CD8-positive, alpha-beta memory T cell (primary cell): ENCODE results near the gene CCDC8. TPM values are rescaled to one million over a fixed set of nuclear protein-coding genes. Genes with fewer than 3 reads are reported as not detected.

Experiments used
- CTCF ChIA-PET: fragments of 350-600 bp; sonication (Branson Sonifier 250); formaldehyde crosslinking; loops from one replicate; lab custom pipeline; 2021; ENCODE audit warnings: antibody characterized with exemption; lab: Charles Lee
- POLR2A ChIA-PET: fragments of 350-600 bp; sonication (Branson Sonifier 250); formaldehyde crosslinking; loops from one replicate; lab custom pipeline; 2021; ENCODE audit warnings: antibody characterized with exemption; lab: Charles Lee
- DNase-seq, 5 donors: peaks; one replicate each; pipeline versions ENCODE4 v3.0.0 to v3.0.0-alpha.2; 2020 to 2022; ENCODE audit warnings: mixed read lengths in 1 of 5
- H3K27ac ChIP-seq: one replicate; pipeline ENCODE4 v1.7.0; 2013; ENCODE audit warnings: low read depth, mild to moderate bottlenecking, low read length, moderate library complexity
- H3K27me3 ChIP-seq: 2 replicates; pipeline ENCODE4 v1.7.0; 2013; ENCODE audit warnings: low read length, mild to moderate bottlenecking; ENCODE audit not compliant: insufficient read depth, poor library complexity, severe bottlenecking
- H3K36me3 ChIP-seq: 2 replicates; pipeline ENCODE4 v1.7.0; 2013; ENCODE audit warnings: mild to moderate bottlenecking, low read length, moderate library complexity; ENCODE audit not compliant: insufficient read depth
- H3K4me1 ChIP-seq: 2 replicates; pipeline ENCODE4 v1.7.0; 2013; ENCODE audit warnings: mild to moderate bottlenecking, low read length, moderate library complexity; ENCODE audit not compliant: insufficient read depth
- H3K4me3 ChIP-seq: 2 replicates; pipeline ENCODE4 v1.7.0; 2013; ENCODE audit warnings: mild to moderate bottlenecking, low read length
- H3K9me3 ChIP-seq: 2 replicates; pipeline ENCODE4 v1.7.0; 2013; ENCODE audit warnings: mild to moderate bottlenecking, low read length
- H3K27ac Mint-ChIP-seq, 8 donors: one replicate each; pipeline ENCODE4 v1.8.0; 2020 to 2021; ENCODE audit warnings: mixed read lengths in 8 of 8, mild to moderate bottlenecking in 6 of 8, inconsistent platforms in 3 of 8, moderate library complexity in 3 of 8
- H3K27me3 Mint-ChIP-seq, 2 donors: one replicate each; pipeline ENCODE4 v1.8.0; 2020 to 2021; ENCODE audit warnings: mixed read lengths in 2 of 2, mild to moderate bottlenecking in 1 of 2, moderate library complexity in 1 of 2
- H3K36me3 Mint-ChIP-seq, 3 donors: one replicate each; pipeline ENCODE4 v1.8.0; 2020 to 2021; ENCODE audit warnings: mixed read lengths in 3 of 3, inconsistent platforms in 1 of 3, mild to moderate bottlenecking in 1 of 3
- H3K4me1 Mint-ChIP-seq, 3 donors: one replicate each; pipeline ENCODE4 v1.8.0; 2020 to 2021; ENCODE audit warnings: mixed read lengths in 3 of 3, inconsistent platforms in 1 of 3, mild to moderate bottlenecking in 1 of 3
- H3K4me3 Mint-ChIP-seq, 7 donors: one replicate each; pipeline ENCODE4 v1.8.0; 2020 to 2021; ENCODE audit warnings: mixed read lengths in 7 of 7, mild to moderate bottlenecking in 6 of 7, moderate library complexity in 4 of 7, inconsistent platforms in 2 of 7
- H3K9me3 Mint-ChIP-seq, 5 donors: one replicate each; pipeline ENCODE4 v1.8.0; 2020 to 2022; ENCODE audit warnings: mixed read lengths in 5 of 5, mild to moderate bottlenecking in 3 of 5, moderate library complexity in 2 of 5, inconsistent platforms in 1 of 5
- polyA plus RNA-seq: library from polyadenylated mRNA; unstranded; fragments of 300-500 nt; fragmentation: Illumina TruSeq; gene quantifications from one replicate; pipeline ENCODE4 v1.2.3, GENCODE V29; 2021
- total RNA-seq, 2 experiments: library from RNA; stranded (reverse); gene quantifications; one replicate each; pipeline ENCODE4 v1.2.3, GENCODE V29; 2021

CCDC8 gene
- total and polyA plus RNA-seq, 3 experiments from 2014 or later = not detected

GRCh38 chr19:46451352-46451751, 38.0 kb upstream of the CCDC8 start:
- Histone ChIP-seq H3K27ac (no peak overlapping the region), H3K4me1 (no peaks in the 10 kb centered on the region), H3K36me3 (no peaks in the 10 kb centered on the region), H3K9me3 (no peaks in the 10 kb centered on the region), H3K4me3 (no peak overlapping the region), H3K27me3 (no peaks in the 10 kb centered on the region)
- POLR2A ChIA-PET = no interaction called here
- DNase-seq = no peak
- H3K4me3 Mint-ChIP-seq = no peak overlapping the region
- H3K9me3 Mint-ChIP-seq = peaks cover 8% of the 10 kb centered on the region in 5 donors
- CTCF ChIA-PET = no interaction called here
- H3K4me1 Mint-ChIP-seq = no peaks in the 10 kb centered on the region
- peaks cover 16 to 38% of the 10 kb centered on the region in 2 donors for H3K27me3 Mint-ChIP-seq
- H3K36me3 Mint-ChIP-seq = peaks cover 0 to 6% (median 0%) of the 10 kb centered on the region in 3 donors
- no peak overlapping the region for H3K27ac Mint-ChIP-seq

GRCh38 chr19:46450737-46451136, 37.4 kb upstream of the CCDC8 start:
- Mint-ChIP-seq H3K27me3 (peaks cover 13 to 39% of the 10 kb centered on the region in 2 donors), H3K4me1 (no peaks in the 10 kb centered on the region), H3K27ac (no peak overlapping the region), H3K9me3 (peaks cover 8% of the 10 kb centered on the region in 5 donors), H3K4me3 (no peak overlapping the region), H3K36me3 (peaks cover 0 to 6% (median 0%) of the 10 kb centered on the region in 3 donors)
- Histone ChIP-seq H3K4me3 (no peak overlapping the region), H3K4me1 (no peaks in the 10 kb centered on the region), H3K27ac (no peak overlapping the region), H3K36me3 (no peaks in the 10 kb centered on the region), H3K27me3 (no peaks in the 10 kb centered on the region), H3K9me3 (no peaks in the 10 kb centered on the region)
- DNase-seq = no peak
- ChIA-PET POLR2A (no interaction called here), CTCF (no interaction called here)

- Mint-ChIP-seq H3K27ac (no peak overlapping the region), H3K4me3 (no peak overlapping the region), H3K36me3 (peaks cover 0 to 6% (median 0%) of the 10 kb centered on the region in 3 donors), H3K9me3 (peaks cover 8% of the 10 kb centered on the region in 5 donors), H3K27me3 (peaks cover 17 to 41% of the 10 kb centered on the region in 2 donors), H3K4me1 (no peaks in the 10 kb centered on the region)
- Histone ChIP-seq H3K27me3 (no peaks in the 10 kb centered on the region), H3K27ac (no peak overlapping the region), H3K4me1 (no peaks in the 10 kb centered on the region), H3K36me3 (no peaks in the 10 kb centered on the region), H3K9me3 (no peaks in the 10 kb centered on the region), H3K4me3 (no peak overlapping the region)
- no peak for DNase-seq
- ChIA-PET CTCF (interaction anchor here (0.9 kb wide), 1 partner anchor 8 kb away, joined by 3 read pairs; no protein-coding TSS in a partner anchor), POLR2A (interaction anchor here (0.6 kb wide), 1 partner anchor 63 kb away, joined by 4 read pairs; no protein-coding TSS in a partner anchor)
These were observed 35.9 kb upstream of the CCDC8 start for GRCh38 chr19:46449228-46449627.

GRCh38 chr19:46448601-46449000, 35.2 kb upstream of the CCDC8 start:
- ChIA-PET POLR2A (interaction anchor here (0.6 kb wide), 1 partner anchor 27 kb away, joined by 3 read pairs; no protein-coding TSS in a partner anchor), CTCF (interaction anchor here (0.9 kb wide), 1 partner anchor 9 kb away, joined by 3 read pairs; no protein-coding TSS in a partner anchor)
- Histone ChIP-seq H3K27ac (no peak overlapping the region), H3K4me1 (no peaks in the 10 kb centered on the region), H3K36me3 (no peaks in the 10 kb centered on the region), H3K9me3 (no peaks in the 10 kb centered on the region), H3K4me3 (no peak overlapping the region), H3K27me3 (no peaks in the 10 kb centered on the region)
- Mint-ChIP-seq H3K27ac (no peak overlapping the region), H3K4me3 (no peak overlapping the region), H3K36me3 (peaks cover 0 to 6% (median 0%) of the 10 kb centered on the region in 3 donors), H3K27me3 (peaks cover 17 to 36% of the 10 kb centered on the region in 2 donors), H3K9me3 (peaks cover 8% of the 10 kb centered on the region in 5 donors), H3K4me1 (no peaks in the 10 kb centered on the region)
- DNase-seq = no peak

GRCh38 chr19:46447824-46448223, 34.5 kb upstream of the CCDC8 start:
- H3K9me3 Mint-ChIP-seq = peaks cover 8% of the 10 kb centered on the region in 5 donors
- H3K27me3 Mint-ChIP-seq = peaks cover 21 to 35% of the 10 kb centered on the region in 2 donors
- H3K4me3 ChIP-seq = no peak overlapping the region
- no peaks in the 10 kb centered on the region for H3K9me3 ChIP-seq
- H3K36me3 Mint-ChIP-seq = peaks cover 0 to 6% (median 0%) of the 10 kb centered on the region in 3 donors
- DNase-seq = no peak
- no peaks in the 10 kb centered on the region for H3K4me1 ChIP-seq
- no peak overlapping the region for H3K27ac ChIP-seq
- no peaks in the 10 kb centered on the region for H3K27me3 ChIP-seq
- ChIA-PET POLR2A (no interaction called here), CTCF (no interaction called here)
- peaks cover 0 to 6% (median 5%) of the 10 kb centered on the region in 3 donors for H3K4me1 Mint-ChIP-seq
- no peak overlapping the region for H3K4me3 Mint-ChIP-seq
- H3K27ac Mint-ChIP-seq = no peak overlapping the region
- no peaks in the 10 kb centered on the region for H3K36me3 ChIP-seq

GRCh38 chr19:46447006-46447405, 33.6 kb upstream of the CCDC8 start:
- Histone ChIP-seq H3K27ac (no peak overlapping the region), H3K9me3 (no peaks in the 10 kb centered on the region), H3K4me1 (no peaks in the 10 kb centered on the region), H3K27me3 (no peaks in the 10 kb centered on the region), H3K36me3 (no peaks in the 10 kb centered on the region), H3K4me3 (no peak overlapping the region)
- Mint-ChIP-seq H3K36me3 (peaks cover 0 to 6% (median 0%) of the 10 kb centered on the region in 3 donors), H3K9me3 (peaks cover 8% of the 10 kb centered on the region in 5 donors), H3K4me1 (peaks cover 0 to 6% (median 5%) of the 10 kb centered on the region in 3 donors), H3K27me3 (peaks cover 21 to 32% of the 10 kb centered on the region in 2 donors), H3K27ac (no peak overlapping the region), H3K4me3 (no peak overlapping the region)
- CTCF ChIA-PET = no interaction called here
- no peak for DNase-seq
- POLR2A ChIA-PET = no interaction called here

- H3K9me3 Mint-ChIP-seq = peaks cover 8% of the 10 kb centered on the region in 5 donors
- H3K27me3 Mint-ChIP-seq = peaks cover 18 to 27% of the 10 kb centered on the region in 2 donors
- no peaks in the 10 kb centered on the region for H3K4me1 ChIP-seq
- H3K27ac ChIP-seq = no peak overlapping the region
- H3K4me3 Mint-ChIP-seq = no peak overlapping the region
- H3K27me3 ChIP-seq = no peaks in the 10 kb centered on the region
- ChIA-PET POLR2A (no interaction called here), CTCF (no interaction called here)
- peaks cover 0 to 6% (median 5%) of the 10 kb centered on the region in 3 donors for H3K4me1 Mint-ChIP-seq
- DNase-seq = no peak
- H3K9me3 ChIP-seq = no peaks in the 10 kb centered on the region
- H3K36me3 Mint-ChIP-seq = peaks cover 0 to 6% (median 0%) of the 10 kb centered on the region in 3 donors
- no peaks in the 10 kb centered on the region for H3K36me3 ChIP-seq
- H3K27ac Mint-ChIP-seq = no peak overlapping the region
- H3K4me3 ChIP-seq = no peak overlapping the region
These were observed 32.7 kb upstream of the CCDC8 start for GRCh38 chr19:46446021-46446420.

- Mint-ChIP-seq H3K9me3 (no peaks in the 10 kb centered on the region), H3K36me3 (no peaks in the 10 kb centered on the region), H3K27me3 (peaks cover 13 to 15% of the 10 kb centered on the region in 2 donors), H3K27ac (no peak overlapping the region), H3K4me1 (peaks cover 0 to 6% (median 5%) of the 10 kb centered on the region in 3 donors), H3K4me3 (no peak overlapping the region)
- no peak overlapping the region for H3K27ac ChIP-seq
- ChIA-PET CTCF (no interaction called here), POLR2A (no interaction called here)
- H3K36me3 ChIP-seq = no peaks in the 10 kb centered on the region
- no peaks in the 10 kb centered on the region for H3K27me3 ChIP-seq
- H3K4me1 ChIP-seq = no peaks in the 10 kb centered on the region
- H3K4me3 ChIP-seq = no peak overlapping the region
- DNase-seq = no peak
- no peaks in the 10 kb centered on the region for H3K9me3 ChIP-seq
These were observed 29.6 kb upstream of the CCDC8 start for GRCh38 chr19:46442808-46443450.
